GM20000 (cell line): ENCODE results near the gene TANC1.
"Not testable (repeated sequence)": the region's sequence is repeated elsewhere in the genome, so short reads cannot be mapped to it uniquely, and the experiment has no call there.

ENCODE experiments used
- DNase-seq: peaks from one replicate; pipeline ENCODE4 v3.0.0; 2012; ENCODE audit warnings: low spot score
- TF ChIP-seq, protein P1 (sequence below): IDR thresholded peaks from 2 replicates; pipeline ENCODE4 v1.5.1; 2012; ENCODE audit warnings: mild to moderate bottlenecking, control low read depth; ENCODE audit errors: extremely low read depth, missing control alignments

TANC1 gene

DNA sequence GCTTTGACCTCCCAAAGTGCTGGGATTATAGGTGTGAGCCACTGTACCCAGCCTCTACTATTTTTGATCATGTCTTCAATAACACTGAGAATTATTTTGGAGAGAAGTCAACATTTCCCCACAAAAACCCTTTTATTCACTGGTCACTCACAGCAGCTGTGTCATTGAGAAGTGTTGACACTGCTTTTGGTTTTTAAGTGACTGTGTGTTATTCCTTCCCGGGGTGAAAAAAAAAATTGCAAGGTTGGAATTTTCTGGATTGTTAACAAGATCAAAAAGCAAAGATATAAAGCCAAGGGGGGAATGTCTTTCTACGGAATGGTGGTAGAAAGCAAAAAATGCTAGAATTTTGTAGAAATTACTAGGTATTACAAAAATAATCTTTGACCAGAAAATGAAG, 61.5 kb downstream of the TANC1 start:
- DNase-seq, result no peak
- TF ChIP-seq, protein P1, sequence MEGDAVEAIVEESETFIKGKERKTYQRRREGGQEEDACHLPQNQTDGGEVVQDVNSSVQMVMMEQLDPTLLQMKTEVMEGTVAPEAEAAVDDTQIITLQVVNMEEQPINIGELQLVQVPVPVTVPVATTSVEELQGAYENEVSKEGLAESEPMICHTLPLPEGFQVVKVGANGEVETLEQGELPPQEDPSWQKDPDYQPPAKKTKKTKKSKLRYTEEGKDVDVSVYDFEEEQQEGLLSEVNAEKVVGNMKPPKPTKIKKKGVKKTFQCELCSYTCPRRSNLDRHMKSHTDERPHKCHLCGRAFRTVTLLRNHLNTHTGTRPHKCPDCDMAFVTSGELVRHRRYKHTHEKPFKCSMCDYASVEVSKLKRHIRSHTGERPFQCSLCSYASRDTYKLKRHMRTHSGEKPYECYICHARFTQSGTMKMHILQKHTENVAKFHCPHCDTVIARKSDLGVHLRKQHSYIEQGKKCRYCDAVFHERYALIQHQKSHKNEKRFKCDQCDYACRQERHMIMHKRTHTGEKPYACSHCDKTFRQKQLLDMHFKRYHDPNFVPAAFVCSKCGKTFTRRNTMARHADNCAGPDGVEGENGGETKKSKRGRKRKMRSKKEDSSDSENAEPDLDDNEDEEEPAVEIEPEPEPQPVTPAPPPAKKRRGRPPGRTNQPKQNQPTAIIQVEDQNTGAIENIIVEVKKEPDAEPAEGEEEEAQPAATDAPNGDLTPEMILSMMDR, result no peak

DNA sequence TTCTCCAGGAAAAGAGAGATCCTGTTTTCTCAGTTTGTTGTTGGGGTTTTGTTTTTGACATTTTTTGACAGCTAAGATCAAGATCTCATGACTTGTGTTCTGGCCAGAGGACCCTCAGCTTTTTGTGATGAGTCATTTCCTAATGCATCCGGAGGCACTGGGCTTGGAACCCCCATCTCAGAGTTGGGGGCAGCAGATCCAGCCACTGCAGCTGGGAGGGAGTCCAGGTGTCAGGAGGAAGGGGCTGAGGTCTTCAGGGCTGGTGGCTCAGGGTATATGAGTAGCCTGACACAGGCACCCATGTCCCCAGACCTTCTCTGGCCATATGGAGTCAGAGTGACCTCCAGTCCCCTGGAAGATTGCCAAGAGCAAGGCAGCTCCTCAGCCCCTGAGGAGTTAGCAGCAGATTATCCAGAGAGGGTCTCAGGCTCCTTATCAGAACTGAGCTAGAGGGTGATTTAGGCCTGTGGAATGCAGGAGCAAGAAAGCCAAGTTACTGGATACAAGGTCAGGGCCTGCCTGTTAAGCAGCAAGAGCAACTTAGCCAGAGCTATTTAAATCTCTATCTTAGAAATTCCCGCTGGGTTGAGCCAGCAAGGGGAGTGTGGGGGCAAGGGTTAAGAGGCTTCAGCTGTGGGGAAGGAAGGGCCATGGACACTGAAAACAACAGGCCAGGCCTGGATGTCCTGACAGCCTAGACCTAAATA, 62.4 kb downstream of the TANC1 start:
- TF ChIP-seq, protein P1, result no peak
- DNase-seq, result no peak

DNA sequence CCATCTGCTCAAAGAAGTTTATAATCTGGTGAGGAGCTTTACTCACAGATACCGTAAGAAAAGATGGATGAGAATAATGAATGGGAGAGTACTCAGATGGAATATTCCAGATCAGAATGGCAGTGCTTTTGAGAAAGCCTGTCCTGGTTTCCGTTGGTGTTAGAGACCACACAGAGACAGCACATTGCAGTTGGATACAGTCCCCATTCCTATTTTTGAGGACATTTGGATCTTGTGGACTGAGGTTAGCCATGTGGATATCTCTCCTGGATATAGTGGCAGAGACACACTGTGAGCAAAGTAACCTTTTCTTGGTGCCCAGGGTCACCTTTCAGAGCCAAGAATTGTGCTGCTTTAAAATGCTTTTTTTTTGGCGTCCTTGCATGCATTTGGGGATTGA, 63.7 kb downstream of the TANC1 start:
- DNase-seq, result no peak
- TF ChIP-seq, protein P1, result no peak

DNA sequence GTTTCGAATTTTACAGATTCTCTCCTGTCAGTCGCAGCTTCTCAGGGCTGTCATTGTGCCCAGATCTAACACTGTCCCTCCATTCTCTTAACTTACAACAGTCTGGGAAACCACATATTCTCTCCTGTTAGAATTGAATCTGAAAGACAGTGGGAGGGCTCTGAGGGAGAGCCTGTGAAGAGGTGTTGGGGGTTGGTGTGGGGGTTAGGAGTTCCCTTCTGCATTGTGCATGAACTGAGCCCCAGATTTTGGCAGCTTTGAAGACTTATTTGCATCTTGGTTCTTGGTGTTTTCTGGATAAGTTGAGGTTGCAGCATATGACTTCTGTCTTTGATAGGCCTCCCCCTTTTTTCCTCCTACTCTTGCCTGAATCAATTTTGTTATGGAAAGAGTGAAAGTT, 64.1 kb downstream of the TANC1 start:
- DNase-seq, result no peak
- TF ChIP-seq, protein P1, result no peak

DNA sequence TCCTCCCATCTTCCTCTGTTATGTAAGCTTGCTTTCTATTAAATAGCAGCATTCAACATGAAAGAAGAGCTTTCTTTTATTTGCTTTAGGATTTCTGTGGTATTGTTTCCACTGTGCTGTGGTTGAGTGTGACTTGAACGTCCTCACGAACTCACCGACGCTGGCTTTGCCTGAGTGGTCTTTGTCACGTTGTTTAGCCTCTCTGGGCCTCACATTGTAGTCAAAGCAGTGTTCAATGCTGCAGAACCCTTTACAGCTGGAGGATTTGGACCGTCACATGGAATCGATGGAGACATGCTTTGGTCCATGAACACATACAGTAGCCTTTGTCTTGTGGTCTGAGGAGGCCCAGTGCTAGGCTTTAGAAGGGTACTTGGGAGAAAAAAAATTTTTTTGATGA, 66.3 kb downstream of the TANC1 start:
- no peak for DNase-seq
- TF ChIP-seq, protein P1, result no peak

DNA sequence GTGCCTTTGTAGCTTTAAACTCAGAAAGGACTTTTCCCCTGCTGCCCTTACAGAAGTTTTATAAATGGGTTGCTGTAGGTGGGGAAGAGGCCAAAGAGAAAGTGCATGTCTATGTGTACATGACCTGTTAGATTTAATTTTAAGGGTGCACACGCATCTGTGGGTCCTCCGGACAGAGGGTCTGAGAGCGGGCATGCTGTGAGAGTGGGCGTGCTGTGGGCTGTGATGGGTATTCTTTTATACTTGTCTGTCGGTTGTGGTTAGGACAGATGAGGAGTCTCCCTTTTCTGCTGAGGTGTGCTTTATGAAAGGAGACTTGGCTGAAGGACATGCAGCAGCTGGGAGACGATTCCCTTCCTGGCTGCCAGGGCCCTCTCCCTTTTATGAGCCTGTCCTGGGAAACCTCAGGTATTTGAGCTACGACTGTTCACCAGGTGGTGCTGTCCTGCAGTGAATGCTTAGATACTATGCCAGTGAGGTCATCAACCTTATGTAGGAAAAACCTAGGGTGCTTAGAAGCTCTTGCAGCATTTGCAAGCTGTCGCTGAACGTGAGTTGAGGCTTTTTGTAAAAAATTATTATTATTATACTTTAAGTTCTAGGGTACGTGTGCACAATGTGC, 67.5 kb downstream of the TANC1 start:
- DNase-seq, result no peak
- TF ChIP-seq, protein P1, result no peak

DNA sequence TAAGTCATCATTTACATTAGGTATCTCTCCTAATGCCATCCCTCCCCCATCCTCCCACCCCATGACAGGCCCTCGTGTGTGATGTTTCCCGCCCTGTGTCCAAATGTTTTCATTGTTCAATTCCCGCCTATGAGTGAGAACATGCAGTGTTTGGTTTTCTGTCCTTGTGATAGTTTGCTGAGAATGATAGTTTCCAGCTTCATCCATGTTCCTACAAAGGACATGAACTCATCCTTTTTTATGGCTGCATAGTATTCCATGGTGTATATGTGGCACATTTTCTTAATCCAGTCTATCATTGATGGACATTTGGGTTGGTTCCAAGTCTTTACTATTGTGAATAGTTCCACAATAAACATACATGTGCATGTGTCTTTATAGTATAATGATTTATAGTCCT, 68.0 kb downstream of the TANC1 start:
- DNase-seq, result not testable (repeated sequence)

DNA sequence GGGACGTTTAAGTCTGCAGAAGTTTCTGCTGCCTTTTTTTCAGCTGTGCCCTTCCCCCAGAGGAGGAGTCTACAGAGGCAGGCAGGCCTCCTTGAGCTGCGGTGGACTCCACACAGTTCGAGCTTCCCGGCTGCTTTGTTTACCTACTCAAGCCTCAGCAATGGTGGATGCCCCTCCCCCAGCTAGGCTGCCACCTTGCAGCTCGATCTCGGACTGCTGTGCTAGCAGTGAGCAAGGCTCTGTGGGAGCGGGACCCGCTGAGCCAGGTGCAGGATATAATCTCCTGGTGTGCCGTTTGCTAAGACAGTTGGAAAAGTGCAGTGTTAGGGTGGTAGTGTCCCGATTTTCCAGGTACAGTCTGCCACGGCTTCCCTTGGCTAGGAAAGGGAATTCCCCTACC, 72.9 kb downstream of the TANC1 start:
- DNase-seq, result not testable (repeated sequence)
